HepG2 (cell line): ENCODE data around the gene TRAPPC12. TPM values are rescaled to one million over a fixed set of nuclear protein-coding genes. Genes with fewer than 3 reads are reported as not detected.
A peak's percentile ranks its signal among the peaks of the same experiment; 100 is the strongest.

Experiments used
- AKAP8 ChIP-seq: sonication (generic); formaldehyde crosslinking; IDR thresholded peaks from 2 replicates; pipeline ENCODE4 v1.5.1; 2020; ENCODE audit warnings: mild to moderate bottlenecking, missing genetic modification reagents
- HNRNPLL ChIP-seq: fragments of 200-400 bp; formaldehyde crosslinking; IDR thresholded peaks from 2 replicates; pipeline ENCODE4 v1.6.1; 2017; ENCODE audit warnings: mild to moderate bottlenecking, low read depth, low read length; ENCODE audit not compliant: poor library complexity, severe bottlenecking
- PTBP1 ChIP-seq: fragments of 200-400 bp; formaldehyde crosslinking; IDR thresholded peaks from 2 replicates; pipeline ENCODE4 v1.6.1; 2018; ENCODE audit warnings: low read length, low read depth; ENCODE audit not compliant: poor library complexity, severe bottlenecking
- SRSF1 ChIP-seq: fragments of 200-400 bp; formaldehyde crosslinking; optimal IDR thresholded peaks from 2 replicates; pipeline ENCODE3; 2017; ENCODE audit warnings: mild to moderate bottlenecking, low read depth, low read length, moderate library complexity
- YY1 ChIP-seq: IDR thresholded peaks from 2 replicates; pipeline ENCODE4 v1.6.1; 2011; ENCODE audit warnings: low read length, low read depth, moderate library complexity, mild to moderate bottlenecking; ENCODE audit not compliant: insufficient read depth, insufficient replicate concordance
- ZFP36 ChIP-seq: fragments of 150-350 bp; IDR thresholded peaks from 2 replicates; pipeline ENCODE4 v1.6.1; 2018; ENCODE audit warnings: borderline replicate concordance, low read length, low read depth; ENCODE audit not compliant: partially characterized antibody
- ZMYM2 ChIP-seq: sonication (generic); formaldehyde crosslinking; IDR thresholded peaks from 2 replicates; pipeline ENCODE4 v1.8.0; 2022; ENCODE audit warnings: mild to moderate bottlenecking, missing genetic modification reagents
- ZNF891 ChIP-seq: sonication (generic); formaldehyde crosslinking; IDR thresholded peaks from 2 replicates; pipeline ENCODE4 v1.5.0; 2020; ENCODE audit warnings: mild to moderate bottlenecking, missing genetic modification reagents
- polyA plus RNA-seq, 8 experiments: library from polyadenylated mRNA; depleted of rRNA in 3 of 8; stranded (reverse) in 7 of 8; unstranded in 1 of 8; fragments of >200 nt; fragmentation: Illumina TruSeq in 4 of 8; extraction: Trizol in 4 of 8; gene quantifications; 2 replicates each; pipeline versions ENCODE4 v1.2.1 to v1.2.3, GENCODE V29; 2011 to 2016; ENCODE audit warnings: low read depth in 4 of 8, missing spikeins in 1 of 8, mixed read lengths in 1 of 8; ENCODE audit not compliant: insufficient read depth in 1 of 8
- total RNA-seq, 5 experiments: library from RNA; depleted of rRNA; stranded (reverse); fragments of >200 nt; fragmentation: Illumina TruSeq; extraction: Trizol; gene quantifications; 2 replicates each; pipeline ENCODE4 v1.2.3, GENCODE V29; 2016; ENCODE audit warnings: low read depth in 1 of 5
- TF ChIP-seq, protein P1 (sequence below), 2 experiments: sonication (generic) in 1 of 2; formaldehyde crosslinking in 1 of 2; IDR thresholded peaks; 2 replicates each; pipeline versions ENCODE4 v1.4.0 to v1.6.1; 2018 to 2020; ENCODE audit warnings: missing genetic modification reagents in 2 of 2, borderline replicate concordance in 1 of 2, low read depth in 1 of 2, mild to moderate bottlenecking in 1 of 2, missing biosample characterization in 1 of 2
- TF ChIP-seq, protein P2 (sequence below): sonication (generic); formaldehyde crosslinking; IDR thresholded peaks from 2 replicates; pipeline ENCODE4 v1.4.0; 2020; ENCODE audit warnings: missing genetic modification reagents
- TF ChIP-seq, protein P3 (sequence below): sonication (generic); formaldehyde crosslinking; IDR thresholded peaks from 2 replicates; pipeline ENCODE4 v1.8.1; 2023; ENCODE audit warnings: mild to moderate bottlenecking, inconsistent platforms, moderate library complexity, missing genetic modification reagents, borderline replicate concordance
- TF ChIP-seq, protein P4 (sequence below), 2 experiments: IDR thresholded peaks; 2 replicates each; pipeline ENCODE4 v1.6.1; 2011 to 2012; ENCODE audit warnings: low read length in 2 of 2, borderline replicate concordance in 1 of 2, low read depth in 1 of 2, mild to moderate bottlenecking in 1 of 2, moderate library complexity in 1 of 2
- TF ChIP-seq, protein P5 (sequence below): sonication (generic); formaldehyde crosslinking; IDR thresholded peaks from 2 replicates; pipeline ENCODE4 v1.8.1; 2022; ENCODE audit warnings: mild to moderate bottlenecking, missing genetic modification reagents

The TRAPPC12 gene
- total and polyA plus RNA-seq, 2 of the 13 experiments (the other 11 are each of a cell fraction or from before 2014, with no cell fraction given) = 46.4 to 97.7 TPM

DNA sequence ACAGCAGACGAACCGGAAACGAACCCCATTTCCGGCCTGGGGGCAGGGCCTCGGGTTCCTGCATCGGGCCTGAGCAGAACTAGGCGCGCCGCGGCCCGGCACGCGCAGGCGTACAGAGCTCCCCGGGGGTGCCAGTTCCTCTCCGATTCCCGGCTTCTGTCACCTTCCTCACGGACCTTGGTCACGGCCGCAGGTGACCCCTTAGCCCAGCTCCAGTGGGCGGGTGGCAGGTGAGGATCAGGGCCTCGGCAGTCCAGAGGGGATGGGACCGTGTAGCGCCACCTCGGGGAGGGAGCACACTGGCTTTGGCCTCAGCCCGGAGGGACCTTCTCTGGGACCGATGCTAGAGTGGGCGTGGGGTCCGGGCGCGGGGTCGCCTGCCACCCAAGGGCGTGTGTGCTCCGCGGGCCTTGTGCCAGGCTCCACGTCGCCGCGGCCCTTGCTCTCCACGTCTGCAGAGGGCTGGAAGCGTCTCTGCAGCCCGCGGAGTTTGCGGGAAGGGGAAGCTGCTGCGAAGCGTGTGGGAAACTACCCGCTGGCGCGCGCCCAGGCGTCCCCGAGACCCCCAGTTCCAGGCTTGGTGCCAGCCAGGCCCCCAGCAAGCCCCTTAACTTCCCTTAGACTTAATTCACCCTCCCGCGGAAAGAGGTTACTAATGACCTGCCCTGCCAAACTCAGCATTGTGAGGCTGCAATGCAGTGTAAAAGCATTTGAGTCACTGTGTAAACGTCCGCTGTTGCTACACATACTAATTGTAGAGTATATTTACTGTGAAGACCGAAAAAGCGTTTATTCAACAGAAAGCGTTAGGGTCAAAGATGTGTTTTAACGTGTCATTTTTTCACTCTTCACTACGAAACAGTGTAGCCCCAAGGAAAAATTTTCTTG, at the start of gene TRAPPC12 (continued):
- TF ChIP-seq ZFP36 = no peak
- TF ChIP-seq, protein P1, sequence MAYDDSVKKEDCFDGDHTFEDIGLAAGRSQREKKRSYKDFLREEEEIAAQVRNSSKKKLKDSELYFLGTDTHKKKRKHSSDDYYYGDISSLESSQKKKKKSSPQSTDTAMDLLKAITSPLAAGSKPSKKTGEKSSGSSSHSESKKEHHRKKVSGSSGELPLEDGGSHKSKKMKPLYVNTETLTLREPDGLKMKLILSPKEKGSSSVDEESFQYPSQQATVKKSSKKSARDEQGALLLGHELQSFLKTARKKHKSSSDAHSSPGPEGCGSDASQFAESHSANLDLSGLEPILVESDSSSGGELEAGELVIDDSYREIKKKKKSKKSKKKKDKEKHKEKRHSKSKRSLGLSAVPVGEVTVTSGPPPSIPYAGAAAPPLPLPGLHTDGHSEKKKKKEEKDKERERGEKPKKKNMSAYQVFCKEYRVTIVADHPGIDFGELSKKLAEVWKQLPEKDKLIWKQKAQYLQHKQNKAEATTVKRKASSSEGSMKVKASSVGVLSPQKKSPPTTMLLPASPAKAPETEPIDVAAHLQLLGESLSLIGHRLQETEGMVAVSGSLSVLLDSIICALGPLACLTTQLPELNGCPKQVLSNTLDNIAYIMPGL (CRISPR knock-in tag; IDR thresholded peaks at IDR 0.05; ENCODE audit: borderline replicate concordance in 1 of 2, low read depth in 1 of 2) = peak; percentile 97 to 99
- TF ChIP-seq, protein P2, sequence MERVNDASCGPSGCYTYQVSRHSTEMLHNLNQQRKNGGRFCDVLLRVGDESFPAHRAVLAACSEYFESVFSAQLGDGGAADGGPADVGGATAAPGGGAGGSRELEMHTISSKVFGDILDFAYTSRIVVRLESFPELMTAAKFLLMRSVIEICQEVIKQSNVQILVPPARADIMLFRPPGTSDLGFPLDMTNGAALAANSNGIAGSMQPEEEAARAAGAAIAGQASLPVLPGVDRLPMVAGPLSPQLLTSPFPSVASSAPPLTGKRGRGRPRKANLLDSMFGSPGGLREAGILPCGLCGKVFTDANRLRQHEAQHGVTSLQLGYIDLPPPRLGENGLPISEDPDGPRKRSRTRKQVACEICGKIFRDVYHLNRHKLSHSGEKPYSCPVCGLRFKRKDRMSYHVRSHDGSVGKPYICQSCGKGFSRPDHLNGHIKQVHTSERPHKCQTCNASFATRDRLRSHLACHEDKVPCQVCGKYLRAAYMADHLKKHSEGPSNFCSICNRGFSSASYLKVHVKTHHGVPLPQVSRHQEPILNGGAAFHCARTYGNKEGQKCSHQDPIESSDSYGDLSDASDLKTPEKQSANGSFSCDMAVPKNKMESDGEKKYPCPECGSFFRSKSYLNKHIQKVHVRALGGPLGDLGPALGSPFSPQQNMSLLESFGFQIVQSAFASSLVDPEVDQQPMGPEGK (CRISPR knock-in tag) = peak; percentile 75
- peak; percentile 93; the same call in 1 of the 2 replicates for TF ChIP-seq AKAP8 (CRISPR knock-in tag)
- peak; percentile 88 for TF ChIP-seq SRSF1
- TF ChIP-seq, protein P3, sequence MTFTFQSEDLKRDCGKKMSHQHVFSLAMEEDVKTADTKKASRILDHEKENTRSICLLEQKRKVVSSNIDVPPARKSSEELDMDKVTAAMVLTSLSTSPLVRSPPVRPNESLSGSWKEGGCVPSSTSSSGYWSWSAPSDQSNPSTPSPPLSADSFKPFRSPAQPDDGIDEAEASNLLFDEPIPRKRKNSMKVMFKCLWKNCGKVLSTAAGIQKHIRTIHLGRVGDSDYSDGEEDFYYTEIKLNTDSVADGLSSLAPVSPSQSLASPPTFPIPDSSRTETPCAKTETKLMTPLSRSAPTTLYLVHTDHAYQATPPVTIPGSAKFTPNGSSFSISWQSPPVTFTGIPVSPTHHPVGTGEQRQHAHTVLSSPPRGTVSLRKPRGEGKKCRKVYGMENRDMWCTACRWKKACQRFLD = peak; percentile 98
- TF ChIP-seq, protein P4, sequence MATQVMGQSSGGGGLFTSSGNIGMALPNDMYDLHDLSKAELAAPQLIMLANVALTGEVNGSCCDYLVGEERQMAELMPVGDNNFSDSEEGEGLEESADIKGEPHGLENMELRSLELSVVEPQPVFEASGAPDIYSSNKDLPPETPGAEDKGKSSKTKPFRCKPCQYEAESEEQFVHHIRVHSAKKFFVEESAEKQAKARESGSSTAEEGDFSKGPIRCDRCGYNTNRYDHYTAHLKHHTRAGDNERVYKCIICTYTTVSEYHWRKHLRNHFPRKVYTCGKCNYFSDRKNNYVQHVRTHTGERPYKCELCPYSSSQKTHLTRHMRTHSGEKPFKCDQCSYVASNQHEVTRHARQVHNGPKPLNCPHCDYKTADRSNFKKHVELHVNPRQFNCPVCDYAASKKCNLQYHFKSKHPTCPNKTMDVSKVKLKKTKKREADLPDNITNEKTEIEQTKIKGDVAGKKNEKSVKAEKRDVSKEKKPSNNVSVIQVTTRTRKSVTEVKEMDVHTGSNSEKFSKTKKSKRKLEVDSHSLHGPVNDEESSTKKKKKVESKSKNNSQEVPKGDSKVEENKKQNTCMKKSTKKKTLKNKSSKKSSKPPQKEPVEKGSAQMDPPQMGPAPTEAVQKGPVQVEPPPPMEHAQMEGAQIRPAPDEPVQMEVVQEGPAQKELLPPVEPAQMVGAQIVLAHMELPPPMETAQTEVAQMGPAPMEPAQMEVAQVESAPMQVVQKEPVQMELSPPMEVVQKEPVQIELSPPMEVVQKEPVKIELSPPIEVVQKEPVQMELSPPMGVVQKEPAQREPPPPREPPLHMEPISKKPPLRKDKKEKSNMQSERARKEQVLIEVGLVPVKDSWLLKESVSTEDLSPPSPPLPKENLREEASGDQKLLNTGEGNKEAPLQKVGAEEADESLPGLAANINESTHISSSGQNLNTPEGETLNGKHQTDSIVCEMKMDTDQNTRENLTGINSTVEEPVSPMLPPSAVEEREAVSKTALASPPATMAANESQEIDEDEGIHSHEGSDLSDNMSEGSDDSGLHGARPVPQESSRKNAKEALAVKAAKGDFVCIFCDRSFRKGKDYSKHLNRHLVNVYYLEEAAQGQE (IDR thresholded peaks at IDR 0.05; ENCODE audit: borderline replicate concordance in 1 of 2, low read depth in 1 of 2, low read length in 2 of 2) = 0 out of 4 replicates have a peak, but pooled peaks of 1 of the 2 experiments have one; percentile 5
- TF ChIP-seq YY1 = peak; percentile 65
- peak; percentile 85 for TF ChIP-seq HNRNPLL
- TF ChIP-seq PTBP1 = peak; percentile 95
- TF ChIP-seq, protein P5, sequence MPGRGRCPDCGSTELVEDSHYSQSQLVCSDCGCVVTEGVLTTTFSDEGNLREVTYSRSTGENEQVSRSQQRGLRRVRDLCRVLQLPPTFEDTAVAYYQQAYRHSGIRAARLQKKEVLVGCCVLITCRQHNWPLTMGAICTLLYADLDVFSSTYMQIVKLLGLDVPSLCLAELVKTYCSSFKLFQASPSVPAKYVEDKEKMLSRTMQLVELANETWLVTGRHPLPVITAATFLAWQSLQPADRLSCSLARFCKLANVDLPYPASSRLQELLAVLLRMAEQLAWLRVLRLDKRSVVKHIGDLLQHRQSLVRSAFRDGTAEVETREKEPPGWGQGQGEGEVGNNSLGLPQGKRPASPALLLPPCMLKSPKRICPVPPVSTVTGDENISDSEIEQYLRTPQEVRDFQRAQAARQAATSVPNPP (CRISPR knock-in tag) = 0 out of 2 replicates have a peak, but pooled peaks have one; percentile 33
- peak; percentile 97 for TF ChIP-seq ZNF891 (CRISPR knock-in tag)
- 0 out of 2 replicates have a peak, but pooled peaks have one; percentile 26 for TF ChIP-seq ZMYM2 (CRISPR knock-in tag)
